Activated CD4-positive, CD25-positive, alpha-beta regulatory T cell (primary cell): ENCODE data around the gene KRT9.
"Not testable (repeated sequence)": the region's sequence is repeated elsewhere in the genome, so short reads cannot be mapped to it uniquely, and the experiment has no call there.

Source experiments
- DNase-seq, 4 experiments: peaks; one replicate each; lab custom pipeline; 2025; lab: John Stamatoyannopoulos, UW

KRT9 gene

GRCh38 chr17:41600318-41600717, 28.5 kb upstream of the KRT9 start:
- no peak for DNase-seq

- DNase-seq = no peak
These were observed 27.8 kb upstream of the KRT9 start for GRCh38 chr17:41599680-41600079.

GRCh38 chr17:41595585-41595984, 23.7 kb upstream of the KRT9 start:
- no peak for DNase-seq

- no peak for DNase-seq
These were observed 22.6 kb upstream of the KRT9 start for GRCh38 chr17:41594363-41594915.

- DNase-seq = no peak
These were observed 21.6 kb upstream of the KRT9 start for GRCh38 chr17:41593306-41593981.

GRCh38 chr17:41592601-41593305, 20.9 kb upstream of the KRT9 start:
- DNase-seq = no peak

GRCh38 chr17:41589301-41589700, 17.4 kb upstream of the KRT9 start:
- no peak for DNase-seq

- DNase-seq = no peak
These were observed 16.4 kb upstream of the KRT9 start for GRCh38 chr17:41588126-41588810.

- DNase-seq = no peak
These were observed 15.1 kb upstream of the KRT9 start, which contains the start of gene KRT14 for GRCh38 chr17:41586863-41587495. Gene KRT14 (minus strand): TSS chr17:41586895. CDS start chr17:41586834, 61 bp downstream.

- no peak for DNase-seq
These were observed 13.6 kb upstream of the KRT9 start for GRCh38 chr17:41585301-41586056.

GRCh38 chr17:41584331-41584927, 12.6 kb upstream of the KRT9 start:
- DNase-seq = not testable (repeated sequence)

- no peak for DNase-seq
These were observed 11.6 kb upstream of the KRT9 start for GRCh38 chr17:41583137-41584127.

GRCh38 chr17:41582061-41582968, 10.5 kb upstream of the KRT9 start:
- DNase-seq = not testable (repeated sequence)

- DNase-seq = no peak
These were observed 9.7 kb upstream of the KRT9 start for GRCh38 chr17:41581366-41582060.

GRCh38 chr17:41580687-41581365, 9.0 kb upstream of the KRT9 start:
- no peak for DNase-seq

GRCh38 chr17:41580244-41580575, 8.4 kb upstream of the KRT9 start:
- no peak for DNase-seq

GRCh38 chr17:41579484-41580243, 7.8 kb upstream of the KRT9 start:
- DNase-seq = peak in 3 of 4 experiments; percentile 6 to 35 (median 21)
